Effector memory CD4-positive, alpha-beta T cell (primary cell): ENCODE results near the gene KAT5.
"Not testable (repeated sequence)": the region's sequence is repeated elsewhere in the genome, so short reads cannot be mapped to it uniquely, and the experiment has no call there.

Source experiments
- DNase-seq, 3 donors: peaks; one replicate each; pipeline ENCODE4 v3.0.0-alpha.2; 2020
- H3K27ac ChIP-seq: 2 replicates; pipeline ENCODE4 v1.7.0; 2013; ENCODE audit warnings: mild to moderate bottlenecking, low read length, moderate library complexity; ENCODE audit not compliant: insufficient read depth, poor library complexity, severe bottlenecking
- H3K27me3 ChIP-seq: replicated peaks from 2 replicates; pipeline ENCODE4 v1.7.0; 2013; ENCODE audit warnings: mild to moderate bottlenecking, low read length; ENCODE audit not compliant: insufficient read depth, control insufficient read depth, poor library complexity, severe bottlenecking
- H3K36me3 ChIP-seq: 2 replicates; pipeline ENCODE4 v1.7.0; 2013; ENCODE audit warnings: mild to moderate bottlenecking, low read length, moderate library complexity; ENCODE audit not compliant: control insufficient read depth, insufficient read depth
- H3K4me1 ChIP-seq: 2 replicates; pipeline ENCODE4 v1.7.0; 2013; ENCODE audit warnings: low read length, mild to moderate bottlenecking; ENCODE audit not compliant: control insufficient read depth, insufficient read depth, poor library complexity, severe bottlenecking
- H3K4me3 ChIP-seq: 2 replicates; pipeline ENCODE4 v1.7.0; 2013; ENCODE audit warnings: low read length, low read depth, mild to moderate bottlenecking; ENCODE audit not compliant: insufficient read depth, poor library complexity, severe bottlenecking
- H3K9me3 ChIP-seq: 2 replicates; pipeline ENCODE4 v1.7.0; 2013; ENCODE audit warnings: mild to moderate bottlenecking, low read length, moderate library complexity; ENCODE audit not compliant: control insufficient read depth

Gene KAT5

DNA sequence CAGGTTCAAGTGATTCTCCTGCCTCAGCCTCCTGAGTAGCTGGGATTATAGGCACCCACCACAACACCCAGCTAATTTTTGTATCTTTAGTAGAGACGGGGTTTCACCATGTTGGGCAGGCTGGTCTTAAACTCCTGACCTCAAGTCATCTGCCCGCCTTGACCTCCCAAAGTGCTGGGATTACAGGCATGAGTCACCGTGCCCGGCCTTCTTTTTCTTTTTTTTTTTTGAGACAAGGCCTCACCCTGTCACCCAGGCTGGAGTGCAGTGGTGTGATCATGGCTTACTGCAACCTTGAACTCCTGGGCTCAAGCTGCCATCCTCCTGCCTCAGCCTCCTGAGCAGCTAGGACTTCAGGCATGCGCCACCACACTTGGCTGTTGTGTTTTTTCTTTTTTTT lies 55.8 kb downstream of the KAT5 start:
- not testable (repeated sequence) for H3K27ac ChIP-seq, H3K4me1 ChIP-seq, H3K4me3 ChIP-seq, H3K9me3 ChIP-seq, DNase-seq, H3K36me3 ChIP-seq, H3K27me3 ChIP-seq
